ENCODE measurements around the gene ZNF644.

DNA sequence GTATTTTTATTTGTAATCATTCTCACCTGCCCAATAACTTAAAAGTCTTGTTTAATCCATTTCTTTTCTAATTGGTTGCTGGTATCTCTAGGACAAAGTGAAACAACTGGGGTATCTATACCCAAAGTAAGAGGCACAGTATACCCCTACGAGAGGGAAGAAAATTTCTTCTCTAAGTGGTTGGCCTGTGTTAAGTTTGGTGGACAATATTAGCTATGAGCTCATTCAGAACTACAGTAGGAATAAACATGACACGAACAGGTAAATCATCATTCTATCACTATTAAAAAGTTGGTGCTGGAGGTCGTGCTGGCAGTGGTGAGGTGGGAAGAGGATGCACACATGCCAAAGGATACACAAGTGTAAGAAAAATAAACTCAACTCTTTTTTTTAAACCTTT is 99.6 kb downstream of the ZNF644 start:
- no peak for TF ChIP-seq CTCF (IDR thresholded peaks at IDR 0.05)
- TF ChIP-seq POLR2A (IDR thresholded peaks at IDR 0.05), result no peak
- no peak for TF ChIP-seq EP300 (IDR thresholded peaks at IDR 0.05)
